ENCODE results near the gene MCU.
"Not testable (repeated sequence)": the region's sequence is repeated elsewhere in the genome, so short reads cannot be mapped to it uniquely, and the experiment has no call there.

The MCU gene

GRCh38 chr10:72898616-72899015, 206.7 kb downstream of the MCU start:
- TF ChIP-seq POLR2A (IDR thresholded peaks at IDR 0.05; ENCODE audit: extremely low read depth, insufficient read length), result no peak
- no peak overlapping the region for H3K4me3 ChIP-seq (ENCODE audit: low read depth, low read length)
- no peak for DNase-seq (ENCODE audit: low read depth)

- no peak for DNase-seq (ENCODE audit: low read depth)
- no peak overlapping the region for H3K4me3 ChIP-seq (ENCODE audit: low read depth, low read length)
- TF ChIP-seq MAX (IDR thresholded peaks at IDR 0.05; ENCODE audit: low read depth, low read length), result no peak
- TF ChIP-seq POLR2A (IDR thresholded peaks at IDR 0.05; ENCODE audit: extremely low read depth, insufficient read length), result no peak
Observed at GRCh38 chr10:72899545-72899944, 207.6 kb downstream of the MCU start.

- DNase-seq (ENCODE audit: low read depth); H3K4me3 ChIP-seq (ENCODE audit: low read depth, low read length): not testable (repeated sequence)
Observed at GRCh38 chr10:72903941-72904446, 212.1 kb downstream of the MCU start.

GRCh38 chr10:72904806-72905205, 212.9 kb downstream of the MCU start:
- DNase-seq (ENCODE audit: low read depth), result peak; percentile 32
- TF ChIP-seq CTCF (IDR thresholded peaks at IDR 0.05; ENCODE audit: low read depth, low read length) (no peak), MAX (IDR thresholded peaks at IDR 0.05; ENCODE audit: low read depth, low read length) (no peak), MYC (IDR thresholded peaks at IDR 0.05; ENCODE audit: low read depth, low read length) (no peak)
- no peak overlapping the region for H3K4me3 ChIP-seq (ENCODE audit: low read depth, low read length)

- no peak for DNase-seq (ENCODE audit: low read depth)
- TF ChIP-seq MYC (IDR thresholded peaks at IDR 0.05; ENCODE audit: low read depth, low read length), result no peak
- no peak for TF ChIP-seq MAX (IDR thresholded peaks at IDR 0.05; ENCODE audit: low read depth, low read length)
- TF ChIP-seq POLR2A (IDR thresholded peaks at IDR 0.05; ENCODE audit: extremely low read depth, insufficient read length), result no peak
- TF ChIP-seq CTCF (IDR thresholded peaks at IDR 0.05; ENCODE audit: low read depth, low read length), result no peak
- no peak overlapping the region for H3K4me3 ChIP-seq (ENCODE audit: low read depth, low read length)
Observed at GRCh38 chr10:72906446-72906845, 214.5 kb downstream of the MCU start.

- no peak overlapping the region for H3K4me3 ChIP-seq (ENCODE audit: low read depth, low read length)
- TF ChIP-seq CTCF (IDR thresholded peaks at IDR 0.05; ENCODE audit: low read depth, low read length) (no peak), MYC (IDR thresholded peaks at IDR 0.05; ENCODE audit: low read depth, low read length) (no peak), MAX (IDR thresholded peaks at IDR 0.05; ENCODE audit: low read depth, low read length) (no peak), POLR2A (IDR thresholded peaks at IDR 0.05; ENCODE audit: extremely low read depth, insufficient read length) (no peak)
- no peak for DNase-seq (ENCODE audit: low read depth)
Observed at GRCh38 chr10:72910705-72911104, 218.8 kb downstream of the MCU start.

- TF ChIP-seq MAX (IDR thresholded peaks at IDR 0.05; ENCODE audit: low read depth, low read length) (no peak), POLR2A (IDR thresholded peaks at IDR 0.05; ENCODE audit: extremely low read depth, insufficient read length) (no peak), MYC (IDR thresholded peaks at IDR 0.05; ENCODE audit: low read depth, low read length) (no peak), CTCF (IDR thresholded peaks at IDR 0.05; ENCODE audit: low read depth, low read length) (no peak)
- H3K4me3 ChIP-seq (ENCODE audit: low read depth, low read length), result no peak overlapping the region
- DNase-seq (ENCODE audit: low read depth), result no peak
Observed at GRCh38 chr10:72911758-72912157, 219.8 kb downstream of the MCU start.
